ENCODE measurements around the gene RFNG. TPM values are rescaled to one million over a fixed set of nuclear protein-coding genes. Genes with fewer than 3 reads are reported as not detected.

The RFNG gene
- total RNA-seq, 1 experiment from 2014 or later: 37.9 TPM

- TF ChIP-seq, protein P1, sequence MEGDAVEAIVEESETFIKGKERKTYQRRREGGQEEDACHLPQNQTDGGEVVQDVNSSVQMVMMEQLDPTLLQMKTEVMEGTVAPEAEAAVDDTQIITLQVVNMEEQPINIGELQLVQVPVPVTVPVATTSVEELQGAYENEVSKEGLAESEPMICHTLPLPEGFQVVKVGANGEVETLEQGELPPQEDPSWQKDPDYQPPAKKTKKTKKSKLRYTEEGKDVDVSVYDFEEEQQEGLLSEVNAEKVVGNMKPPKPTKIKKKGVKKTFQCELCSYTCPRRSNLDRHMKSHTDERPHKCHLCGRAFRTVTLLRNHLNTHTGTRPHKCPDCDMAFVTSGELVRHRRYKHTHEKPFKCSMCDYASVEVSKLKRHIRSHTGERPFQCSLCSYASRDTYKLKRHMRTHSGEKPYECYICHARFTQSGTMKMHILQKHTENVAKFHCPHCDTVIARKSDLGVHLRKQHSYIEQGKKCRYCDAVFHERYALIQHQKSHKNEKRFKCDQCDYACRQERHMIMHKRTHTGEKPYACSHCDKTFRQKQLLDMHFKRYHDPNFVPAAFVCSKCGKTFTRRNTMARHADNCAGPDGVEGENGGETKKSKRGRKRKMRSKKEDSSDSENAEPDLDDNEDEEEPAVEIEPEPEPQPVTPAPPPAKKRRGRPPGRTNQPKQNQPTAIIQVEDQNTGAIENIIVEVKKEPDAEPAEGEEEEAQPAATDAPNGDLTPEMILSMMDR (IDR thresholded peaks at IDR 0.05; ENCODE audit: unreplicated experiment): no peak
- POLR2A ChIA-PET: no interaction called here
- H3K27ac Mint-ChIP-seq (ENCODE audit: low read depth, unreplicated experiment): no peak overlapping the region
- intact Hi-C loops (cut with micrococcal nuclease): no loop called here
- no peaks in the 10 kb centered on the region for H3K9me3 Mint-ChIP-seq (ENCODE audit: unreplicated experiment)
- CTCF ChIA-PET: interaction anchor here (0.6 to 1.3 kb wide), 3 partner anchors 23 to 55 kb away, joined by 4 read pairs; no protein-coding TSS in a partner anchor
- no peak overlapping the region for H3K4me3 Mint-ChIP-seq (ENCODE audit: unreplicated experiment)
- H3K36me3 Mint-ChIP-seq (ENCODE audit: insufficient read depth, unreplicated experiment): peaks cover 11% of the 10 kb centered on the region
- no TSS peak for BruUV-seq (replicated peaks)
- no peak for DNase-seq (ENCODE audit: unreplicated experiment)
- no peaks in the 10 kb centered on the region for H3K4me1 Mint-ChIP-seq (ENCODE audit: insufficient read depth, unreplicated experiment)
- no peaks in the 10 kb centered on the region for H3K27me3 Mint-ChIP-seq (ENCODE audit: insufficient read depth, unreplicated experiment)
These were observed 37.8 kb downstream of the RFNG start for GRCh38 chr17:82013772-82014321.

GRCh38 chr17:82013341-82013740, 38.3 kb downstream of the RFNG start:
- Mint-ChIP-seq H3K4me3 (ENCODE audit: unreplicated experiment) (no peak overlapping the region), H3K27ac (ENCODE audit: low read depth, unreplicated experiment) (no peak overlapping the region), H3K27me3 (ENCODE audit: insufficient read depth, unreplicated experiment) (no peaks in the 10 kb centered on the region), H3K36me3 (ENCODE audit: insufficient read depth, unreplicated experiment) (peaks cover 12% of the 10 kb centered on the region), H3K4me1 (ENCODE audit: insufficient read depth, unreplicated experiment) (no peaks in the 10 kb centered on the region), H3K9me3 (ENCODE audit: unreplicated experiment) (no peaks in the 10 kb centered on the region)
- intact Hi-C loops (cut with micrococcal nuclease): no loop called here
- CTCF ChIA-PET: interaction anchor here (0.9 kb wide), 1 partner anchor 23 kb away, joined by 4 read pairs; no protein-coding TSS in a partner anchor
- no peak for DNase-seq (ENCODE audit: unreplicated experiment)
- POLR2A ChIA-PET: no interaction called here
- TF ChIP-seq, protein P1 (IDR thresholded peaks at IDR 0.05; ENCODE audit: unreplicated experiment): no peak
- no TSS peak for BruUV-seq (replicated peaks)

DNA sequence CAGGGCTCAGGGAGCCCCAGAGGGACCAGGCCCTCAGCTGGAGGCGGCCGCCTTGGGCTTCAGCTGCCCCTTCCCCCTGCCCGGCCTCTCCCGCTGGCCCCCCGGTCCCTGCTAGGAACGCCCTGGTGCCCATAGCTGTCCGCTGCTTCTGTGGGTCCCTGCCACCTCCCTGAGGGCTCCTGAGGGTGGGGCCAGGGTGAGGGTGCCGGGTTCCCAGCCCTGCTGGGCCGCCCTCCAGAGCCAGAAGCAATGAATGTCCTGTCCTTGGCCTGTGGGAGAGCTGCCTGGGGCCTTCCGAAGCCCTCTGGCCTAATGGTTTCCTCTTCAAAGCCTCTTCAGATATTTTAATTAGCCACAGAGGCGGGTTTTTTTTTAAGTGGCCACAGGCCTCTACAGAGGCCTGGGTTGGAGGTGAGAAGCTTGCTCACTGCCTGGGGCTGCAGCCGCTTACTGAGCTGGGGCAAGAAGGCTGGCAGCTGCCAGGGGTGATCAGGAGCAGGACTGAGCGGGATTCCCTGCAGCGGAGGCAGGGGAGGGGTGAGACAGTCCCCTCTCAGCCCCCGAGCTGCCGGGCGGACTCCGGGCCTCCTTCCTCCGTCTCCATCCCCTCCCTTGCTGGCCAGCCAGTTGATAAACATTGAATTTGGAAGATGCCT, 38.8 kb downstream of the RFNG start:
- no peak for DNase-seq (ENCODE audit: unreplicated experiment)
- intact Hi-C loops (cut with micrococcal nuclease): no loop called here
- ChIA-PET POLR2A (no interaction called here), CTCF (interaction anchor here (0.9 kb wide), 1 partner anchor 24 kb away, joined by 4 read pairs; no protein-coding TSS in a partner anchor)
- TF ChIP-seq, protein P1 (IDR thresholded peaks at IDR 0.05; ENCODE audit: unreplicated experiment): no peak
- no peaks in the 10 kb centered on the region for H3K9me3 Mint-ChIP-seq (ENCODE audit: unreplicated experiment)
- no peak overlapping the region for H3K4me3 Mint-ChIP-seq (ENCODE audit: unreplicated experiment)
- H3K27me3 Mint-ChIP-seq (ENCODE audit: insufficient read depth, unreplicated experiment): no peaks in the 10 kb centered on the region
- no peak overlapping the region for H3K27ac Mint-ChIP-seq (ENCODE audit: low read depth, unreplicated experiment)
- BruUV-seq (replicated peaks): no TSS peak
- peaks cover 18% of the 10 kb centered on the region for H3K36me3 Mint-ChIP-seq (ENCODE audit: insufficient read depth, unreplicated experiment)
- H3K4me1 Mint-ChIP-seq (ENCODE audit: insufficient read depth, unreplicated experiment): peaks cover 4% of the 10 kb centered on the region

- BruUV-seq (replicated peaks): no TSS peak
- H3K27me3 Mint-ChIP-seq (ENCODE audit: insufficient read depth, unreplicated experiment): no peaks in the 10 kb centered on the region
- ChIA-PET CTCF (interaction anchor here (2.3 kb wide), 1 partner anchor 53 kb away, joined by 8 read pairs; no protein-coding TSS in a partner anchor), POLR2A (no interaction called here)
- no peak overlapping the region for H3K4me3 Mint-ChIP-seq (ENCODE audit: unreplicated experiment)
- intact Hi-C loops (cut with micrococcal nuclease): no loop called here
- no peak overlapping the region for H3K27ac Mint-ChIP-seq (ENCODE audit: low read depth, unreplicated experiment)
- DNase-seq (ENCODE audit: unreplicated experiment): no peak
- TF ChIP-seq, protein P1 (IDR thresholded peaks at IDR 0.05; ENCODE audit: unreplicated experiment): no peak
- peaks cover 18% of the 10 kb centered on the region for H3K36me3 Mint-ChIP-seq (ENCODE audit: insufficient read depth, unreplicated experiment)
- H3K4me1 Mint-ChIP-seq (ENCODE audit: insufficient read depth, unreplicated experiment): peaks cover 4% of the 10 kb centered on the region
- H3K9me3 Mint-ChIP-seq (ENCODE audit: unreplicated experiment): no peaks in the 10 kb centered on the region
These were observed 39.4 kb downstream of the RFNG start for GRCh38 chr17:82012261-82012639.
